ENCODE measurements around the gene FZD2.

Gene FZD2

DNA sequence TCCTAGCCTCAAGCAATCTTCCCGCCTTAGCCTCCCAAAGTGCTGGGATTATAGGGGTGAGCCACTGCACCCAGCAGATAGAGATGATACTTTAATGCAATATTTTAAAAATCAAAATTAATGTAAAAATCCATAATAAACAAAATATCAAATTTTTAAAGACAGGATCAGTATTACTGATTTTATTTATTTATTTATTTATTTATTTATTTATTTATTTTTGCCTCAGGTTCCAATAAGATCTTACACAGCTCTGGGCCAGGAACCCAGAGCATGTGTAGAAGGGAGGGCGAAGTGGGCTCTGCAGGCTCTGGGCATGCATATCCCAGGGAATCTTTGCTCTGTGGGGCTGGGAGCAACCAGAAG, 41.6 kb downstream of the FZD2 start:
- no peak overlapping the region for H3K4me3 ChIP-seq (ENCODE audit: low read depth, low read length)
- TF ChIP-seq POLR2A (IDR thresholded peaks at IDR 0.05; ENCODE audit: extremely low read depth, insufficient read length) (no peak), MYC (IDR thresholded peaks at IDR 0.05; ENCODE audit: low read depth, low read length) (no peak)
- TF ChIP-seq, protein P1, sequence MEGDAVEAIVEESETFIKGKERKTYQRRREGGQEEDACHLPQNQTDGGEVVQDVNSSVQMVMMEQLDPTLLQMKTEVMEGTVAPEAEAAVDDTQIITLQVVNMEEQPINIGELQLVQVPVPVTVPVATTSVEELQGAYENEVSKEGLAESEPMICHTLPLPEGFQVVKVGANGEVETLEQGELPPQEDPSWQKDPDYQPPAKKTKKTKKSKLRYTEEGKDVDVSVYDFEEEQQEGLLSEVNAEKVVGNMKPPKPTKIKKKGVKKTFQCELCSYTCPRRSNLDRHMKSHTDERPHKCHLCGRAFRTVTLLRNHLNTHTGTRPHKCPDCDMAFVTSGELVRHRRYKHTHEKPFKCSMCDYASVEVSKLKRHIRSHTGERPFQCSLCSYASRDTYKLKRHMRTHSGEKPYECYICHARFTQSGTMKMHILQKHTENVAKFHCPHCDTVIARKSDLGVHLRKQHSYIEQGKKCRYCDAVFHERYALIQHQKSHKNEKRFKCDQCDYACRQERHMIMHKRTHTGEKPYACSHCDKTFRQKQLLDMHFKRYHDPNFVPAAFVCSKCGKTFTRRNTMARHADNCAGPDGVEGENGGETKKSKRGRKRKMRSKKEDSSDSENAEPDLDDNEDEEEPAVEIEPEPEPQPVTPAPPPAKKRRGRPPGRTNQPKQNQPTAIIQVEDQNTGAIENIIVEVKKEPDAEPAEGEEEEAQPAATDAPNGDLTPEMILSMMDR (IDR thresholded peaks at IDR 0.05; ENCODE audit: low read depth, low read length): no peak
- TF ChIP-seq, protein P2, sequence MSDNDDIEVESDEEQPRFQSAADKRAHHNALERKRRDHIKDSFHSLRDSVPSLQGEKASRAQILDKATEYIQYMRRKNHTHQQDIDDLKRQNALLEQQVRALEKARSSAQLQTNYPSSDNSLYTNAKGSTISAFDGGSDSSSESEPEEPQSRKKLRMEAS (IDR thresholded peaks at IDR 0.05; ENCODE audit: low read depth, low read length): no peak
- DNase-seq (ENCODE audit: low read depth): no peak

DNA sequence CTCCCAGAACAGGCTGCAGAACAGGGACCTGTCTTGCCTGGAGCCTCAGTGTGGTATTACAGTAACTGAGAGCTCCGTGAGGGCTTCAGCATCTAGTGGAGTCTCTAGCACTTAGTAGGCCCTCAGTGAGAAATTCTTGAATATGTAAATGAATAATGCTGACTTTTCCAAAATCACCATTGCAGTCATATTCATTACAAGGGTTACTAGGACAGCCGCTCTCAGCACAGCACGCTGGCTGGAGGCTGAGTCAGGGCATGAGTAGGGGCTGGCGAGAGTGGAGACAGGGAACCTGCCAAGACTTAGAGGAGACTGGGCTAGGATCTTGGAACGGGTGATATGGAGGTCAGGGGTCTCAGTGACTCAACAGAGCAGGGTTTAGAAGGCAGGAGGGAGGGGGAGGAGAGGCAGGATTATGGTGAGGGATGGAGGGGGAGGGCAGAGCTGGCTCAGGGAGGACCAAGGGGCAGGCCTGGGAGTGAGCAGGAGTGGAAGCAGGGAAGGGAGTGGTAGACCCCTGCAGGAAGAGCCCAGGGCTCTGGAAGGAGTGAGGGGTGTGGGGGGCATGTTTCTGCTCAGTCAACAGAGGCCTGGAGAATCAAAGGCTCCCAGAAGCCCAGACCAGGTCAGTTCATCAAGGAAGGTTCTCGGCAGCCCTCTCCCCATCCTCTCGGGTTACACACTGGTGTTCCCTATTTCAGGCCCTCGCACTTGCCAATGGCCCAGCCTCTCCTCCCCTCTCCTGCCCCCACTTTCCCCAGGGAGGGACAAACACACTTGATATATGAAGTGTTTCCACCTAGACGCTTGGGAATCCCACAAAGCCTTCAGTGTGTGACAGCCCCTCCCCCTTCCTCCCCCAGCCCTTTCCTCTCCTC, 42.3 kb downstream of the FZD2 start:
- DNase-seq (ENCODE audit: low read depth): no peak
- H3K4me3 ChIP-seq (ENCODE audit: low read depth, low read length): no peak overlapping the region
- TF ChIP-seq, protein P2 (IDR thresholded peaks at IDR 0.05; ENCODE audit: low read depth, low read length): no peak
- TF ChIP-seq MYC (IDR thresholded peaks at IDR 0.05; ENCODE audit: low read depth, low read length): no peak
- TF ChIP-seq POLR2A (IDR thresholded peaks at IDR 0.05; ENCODE audit: extremely low read depth, insufficient read length): no peak
- TF ChIP-seq, protein P1 (IDR thresholded peaks at IDR 0.05; ENCODE audit: low read depth, low read length): no peak

DNA sequence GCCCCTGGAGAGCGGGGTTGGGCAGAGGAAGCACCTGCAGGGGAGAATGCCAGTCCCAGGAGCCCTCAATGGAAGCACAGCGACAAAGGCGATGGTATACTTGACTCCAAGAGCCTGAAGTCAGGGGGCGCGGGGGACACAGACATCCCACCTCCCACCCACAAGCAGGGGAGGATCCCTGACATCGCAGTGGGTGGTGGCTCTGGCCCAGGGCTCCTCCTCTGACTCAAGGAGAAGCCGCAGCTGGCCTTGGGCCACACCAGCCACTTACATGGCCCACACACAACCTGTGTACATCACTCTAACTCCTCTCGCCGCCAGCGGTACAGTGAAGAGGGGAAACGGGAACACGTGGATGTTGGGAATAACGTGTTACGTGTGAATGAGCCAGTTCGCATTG, 44.3 kb downstream of the FZD2 start:
- no peak overlapping the region for H3K4me3 ChIP-seq (ENCODE audit: low read depth, low read length)
- DNase-seq (ENCODE audit: low read depth): no peak
- TF ChIP-seq MYC (IDR thresholded peaks at IDR 0.05; ENCODE audit: low read depth, low read length) (no peak), POLR2A (IDR thresholded peaks at IDR 0.05; ENCODE audit: extremely low read depth, insufficient read length) (no peak)
- TF ChIP-seq, protein P1 (IDR thresholded peaks at IDR 0.05; ENCODE audit: low read depth, low read length): no peak
- TF ChIP-seq, protein P2 (IDR thresholded peaks at IDR 0.05; ENCODE audit: low read depth, low read length): no peak

DNA sequence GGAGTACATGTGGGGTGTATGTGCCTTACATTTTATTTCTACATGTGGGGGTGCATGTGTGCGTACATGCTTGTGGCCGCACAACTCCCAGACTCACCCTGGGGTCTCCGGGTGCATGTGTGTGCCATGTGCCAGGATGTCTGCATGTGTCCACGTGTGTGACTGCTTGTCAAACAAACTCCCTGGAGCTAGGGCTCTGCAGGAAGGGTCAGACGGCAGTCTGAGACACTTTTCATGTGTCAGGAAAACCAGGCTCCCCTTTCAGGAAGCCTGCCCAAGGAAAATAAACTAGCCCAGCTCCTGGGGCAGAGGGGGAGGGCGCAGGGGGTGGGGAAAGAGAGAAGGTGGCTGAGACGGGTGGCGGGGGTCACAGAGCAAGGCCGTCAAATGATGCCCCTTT, 44.7 kb downstream of the FZD2 start:
- TF ChIP-seq, protein P1 (IDR thresholded peaks at IDR 0.05; ENCODE audit: low read depth, low read length): no peak
- TF ChIP-seq MYC (IDR thresholded peaks at IDR 0.05; ENCODE audit: low read depth, low read length) (no peak), POLR2A (IDR thresholded peaks at IDR 0.05; ENCODE audit: extremely low read depth, insufficient read length) (no peak)
- TF ChIP-seq, protein P2 (IDR thresholded peaks at IDR 0.05; ENCODE audit: low read depth, low read length): no peak
- no peak overlapping the region for H3K4me3 ChIP-seq (ENCODE audit: low read depth, low read length)
- DNase-seq (ENCODE audit: low read depth): no peak

DNA sequence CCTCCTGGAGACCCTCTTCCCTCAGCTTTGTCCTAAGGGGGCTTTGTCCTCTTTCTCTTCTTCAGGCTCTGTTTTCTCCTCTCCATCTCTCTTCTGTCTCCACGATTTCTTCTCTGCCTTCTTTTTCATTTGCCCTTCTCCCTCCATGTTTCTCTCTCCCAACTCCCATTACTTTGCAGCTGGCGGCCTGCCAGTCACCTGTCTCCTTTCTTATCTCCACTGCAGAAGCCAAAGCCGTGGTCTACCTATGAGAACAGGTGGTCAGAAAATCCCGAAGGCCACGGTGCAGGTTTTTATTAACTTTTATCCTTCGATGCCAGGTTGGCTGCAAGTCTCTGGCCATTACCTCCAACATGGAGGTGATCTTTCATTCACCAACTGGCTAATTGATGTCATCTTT, 45.1 kb downstream of the FZD2 start:
- no peak overlapping the region for H3K4me3 ChIP-seq (ENCODE audit: low read depth, low read length)
- no peak for DNase-seq (ENCODE audit: low read depth)
- TF ChIP-seq, protein P2 (IDR thresholded peaks at IDR 0.05; ENCODE audit: low read depth, low read length): no peak
- TF ChIP-seq MYC (IDR thresholded peaks at IDR 0.05; ENCODE audit: low read depth, low read length) (no peak), POLR2A (IDR thresholded peaks at IDR 0.05; ENCODE audit: extremely low read depth, insufficient read length) (no peak)
- TF ChIP-seq, protein P1 (IDR thresholded peaks at IDR 0.05; ENCODE audit: low read depth, low read length): no peak
